Adrenal gland (tissue), 5 donors: ENCODE measurements around the gene ZNF329.

ENCODE experiments used
- POLR2A ChIP-seq, 2 donors: fragments of 450-650 bp; IDR thresholded peaks; one replicate each; pipeline ENCODE4 v1.6.1; 2017; ENCODE audit warnings: antibody characterized with exemption in 2 of 2, mild to moderate bottlenecking in 2 of 2, moderate library complexity in 1 of 2
- TF ChIP-seq, protein P1 (sequence below), 6 experiments: fragments of 450-650 bp in 4 of 6; fragments of 200-600 bp in 2 of 6; sonication (generic) in 1 of 6; IDR thresholded peaks; 1 replicate in 5 of 6; 2 replicates in 1 of 6; pipeline versions ENCODE4 v1.5.1 to v1.8.0; 2016 to 2021; ENCODE audit warnings: antibody characterized with exemption in 6 of 6, mild to moderate bottlenecking in 2 of 6, moderate library complexity in 1 of 6
- donor health status: DM: no; HTN: no; CAD: no.

- TF ChIP-seq, protein P1, sequence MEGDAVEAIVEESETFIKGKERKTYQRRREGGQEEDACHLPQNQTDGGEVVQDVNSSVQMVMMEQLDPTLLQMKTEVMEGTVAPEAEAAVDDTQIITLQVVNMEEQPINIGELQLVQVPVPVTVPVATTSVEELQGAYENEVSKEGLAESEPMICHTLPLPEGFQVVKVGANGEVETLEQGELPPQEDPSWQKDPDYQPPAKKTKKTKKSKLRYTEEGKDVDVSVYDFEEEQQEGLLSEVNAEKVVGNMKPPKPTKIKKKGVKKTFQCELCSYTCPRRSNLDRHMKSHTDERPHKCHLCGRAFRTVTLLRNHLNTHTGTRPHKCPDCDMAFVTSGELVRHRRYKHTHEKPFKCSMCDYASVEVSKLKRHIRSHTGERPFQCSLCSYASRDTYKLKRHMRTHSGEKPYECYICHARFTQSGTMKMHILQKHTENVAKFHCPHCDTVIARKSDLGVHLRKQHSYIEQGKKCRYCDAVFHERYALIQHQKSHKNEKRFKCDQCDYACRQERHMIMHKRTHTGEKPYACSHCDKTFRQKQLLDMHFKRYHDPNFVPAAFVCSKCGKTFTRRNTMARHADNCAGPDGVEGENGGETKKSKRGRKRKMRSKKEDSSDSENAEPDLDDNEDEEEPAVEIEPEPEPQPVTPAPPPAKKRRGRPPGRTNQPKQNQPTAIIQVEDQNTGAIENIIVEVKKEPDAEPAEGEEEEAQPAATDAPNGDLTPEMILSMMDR (IDR thresholded peaks at IDR 0.05), result no peak
- TF ChIP-seq POLR2A (IDR thresholded peaks at IDR 0.05), result no peak
Observed at GRCh38 chr19:58107778-58108545, 42.6 kb downstream of the ZNF329 start.
